ENCODE measurements around the gene UPK2. TPM values are rescaled to one million over a fixed set of nuclear protein-coding genes. Genes with fewer than 3 reads are reported as not detected.
"Not testable (repeated sequence)": the region's sequence is repeated elsewhere in the genome, so short reads cannot be mapped to it uniquely, and the experiment has no call there.

The UPK2 gene
- total and polyA plus RNA-seq, 2 donors, result 33.8 to 38.2 TPM

- no peaks in the 10 kb centered on the region for H3K4me1 ChIP-seq (ENCODE audit: insufficient read depth)
- no peaks in the 10 kb centered on the region for H3K36me3 ChIP-seq (ENCODE audit: insufficient read depth)
- no peak overlapping the region for H3K27ac ChIP-seq (ENCODE audit: low read depth)
- H3K4me3 ChIP-seq (ENCODE audit: low read depth, low read length), result no peak overlapping the region
- WGBS, result 70% methylated on average over 2 of the region's 2 CpGs
- DNase-seq (ENCODE audit: extremely low spot score), result no peak
Observed at GRCh38 chr11:118973985-118974384, 17.9 kb downstream of the UPK2 start.

GRCh38 chr11:118975771-118976709 is 19.9 kb downstream of the UPK2 start:
- H3K4me3 ChIP-seq (ENCODE audit: low read depth, low read length), result no peak overlapping the region
- 72% methylated on average over 15 of the region's 15 CpGs for WGBS
- no peaks in the 10 kb centered on the region for H3K36me3 ChIP-seq (ENCODE audit: insufficient read depth)
- no peak for DNase-seq (ENCODE audit: extremely low spot score)
- no peak overlapping the region for H3K27ac ChIP-seq (ENCODE audit: low read depth)
- no peaks in the 10 kb centered on the region for H3K4me1 ChIP-seq (ENCODE audit: insufficient read depth)

- Histone ChIP-seq H3K4me3 (ENCODE audit: low read depth, low read length) (no peak overlapping the region), H3K27ac (ENCODE audit: low read depth) (no peak overlapping the region), H3K4me1 (ENCODE audit: insufficient read depth) (no peaks in the 10 kb centered on the region), H3K36me3 (ENCODE audit: insufficient read depth) (no peaks in the 10 kb centered on the region)
- DNase-seq (ENCODE audit: extremely low spot score), result no peak
- 39% methylated on average over 9 of the region's 9 CpGs for WGBS
Observed at GRCh38 chr11:118979434-118979833, 23.3 kb downstream of the UPK2 start.

DNA sequence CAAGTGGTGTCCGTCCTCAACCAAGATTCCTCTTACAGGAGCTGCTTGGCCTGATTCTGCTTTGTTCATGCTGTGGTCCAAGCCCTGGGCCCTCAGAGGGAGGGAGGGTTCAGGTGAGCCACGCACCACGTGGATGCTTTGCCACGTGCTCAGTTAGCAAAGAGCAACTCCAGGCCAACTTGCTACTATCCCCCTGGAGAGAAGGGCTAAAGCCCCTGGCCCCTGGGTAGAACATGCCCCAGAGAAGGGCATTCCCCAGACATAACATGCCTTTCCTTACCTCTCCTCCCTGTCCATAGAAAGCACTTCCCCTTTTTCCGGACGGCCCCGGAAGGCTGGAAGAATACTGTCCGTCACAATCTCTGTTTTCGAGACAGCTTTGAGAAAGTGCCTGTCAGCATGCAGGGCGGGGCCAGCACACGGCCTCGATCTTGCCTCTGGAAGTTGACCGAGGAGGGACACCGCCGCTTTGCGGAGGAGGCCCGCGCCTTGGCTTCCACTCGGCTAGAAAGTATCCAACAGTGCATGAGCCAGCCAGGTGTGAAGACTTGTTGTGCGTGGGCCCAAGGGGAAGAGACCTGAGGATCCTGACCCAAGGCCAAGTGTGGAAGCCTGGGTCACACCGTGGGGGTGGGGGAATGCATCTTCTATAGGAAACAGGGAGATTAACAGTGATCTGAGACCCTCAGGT is 24.2 kb downstream of the UPK2 start:
- no peak for DNase-seq (ENCODE audit: extremely low spot score)
- H3K27ac ChIP-seq (ENCODE audit: low read depth), result no peak overlapping the region
- no peaks in the 10 kb centered on the region for H3K4me1 ChIP-seq (ENCODE audit: insufficient read depth)
- H3K4me3 ChIP-seq (ENCODE audit: low read depth, low read length), result no peak overlapping the region
- no peaks in the 10 kb centered on the region for H3K36me3 ChIP-seq (ENCODE audit: insufficient read depth)
- WGBS, result 29% methylated on average over 21 of the region's 21 CpGs

GRCh38 chr11:118984337-118984736 is 28.2 kb downstream of the UPK2 start:
- not testable (repeated sequence) for H3K4me3 ChIP-seq (ENCODE audit: low read depth, low read length); DNase-seq (ENCODE audit: extremely low spot score); H3K27ac ChIP-seq (ENCODE audit: low read depth); H3K36me3 ChIP-seq (ENCODE audit: insufficient read depth); H3K4me1 ChIP-seq (ENCODE audit: insufficient read depth)
- WGBS, result 69% methylated on average over 8 of the region's 8 CpGs

- no peaks in the 10 kb centered on the region for H3K36me3 ChIP-seq (ENCODE audit: insufficient read depth)
- H3K4me1 ChIP-seq (ENCODE audit: insufficient read depth), result no peaks in the 10 kb centered on the region
- WGBS, result 67% methylated on average over 2 of the region's 2 CpGs
- H3K27ac ChIP-seq (ENCODE audit: low read depth), result no peak overlapping the region
- no peak overlapping the region for H3K4me3 ChIP-seq (ENCODE audit: low read depth, low read length)
- DNase-seq (ENCODE audit: extremely low spot score), result no peak
Observed at GRCh38 chr11:118984825-118985224, 28.7 kb downstream of the UPK2 start.

DNA sequence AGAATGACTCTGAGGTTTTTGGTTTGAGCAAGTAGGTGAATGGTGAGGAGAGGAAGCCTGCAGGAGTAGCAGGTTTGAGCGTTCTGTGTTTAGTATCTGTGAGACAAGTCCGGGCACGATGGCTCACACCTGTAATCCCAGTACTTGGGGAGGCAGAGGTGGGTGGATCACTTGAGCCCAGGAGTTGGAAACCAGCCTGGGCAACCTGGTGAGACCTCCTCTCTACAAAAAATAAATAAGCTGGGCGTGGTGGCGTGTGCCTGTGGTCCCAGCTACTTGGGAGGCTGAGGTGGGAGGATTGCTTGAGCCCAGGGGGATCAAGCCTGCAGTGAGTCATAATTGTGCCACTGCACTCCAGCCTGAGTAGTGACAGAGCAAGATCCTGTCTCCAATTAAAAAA is 32.2 kb downstream of the UPK2 start:
- WGBS, result 85% methylated on average over 5 of the region's 5 CpGs
- H3K4me1 ChIP-seq (ENCODE audit: insufficient read depth), result no peaks in the 10 kb centered on the region
- H3K36me3 ChIP-seq (ENCODE audit: insufficient read depth), result no peaks in the 10 kb centered on the region
- no peak overlapping the region for H3K27ac ChIP-seq (ENCODE audit: low read depth)
- DNase-seq (ENCODE audit: extremely low spot score), result peak; percentile 45
- H3K4me3 ChIP-seq (ENCODE audit: low read depth, low read length), result no peak overlapping the region

DNA sequence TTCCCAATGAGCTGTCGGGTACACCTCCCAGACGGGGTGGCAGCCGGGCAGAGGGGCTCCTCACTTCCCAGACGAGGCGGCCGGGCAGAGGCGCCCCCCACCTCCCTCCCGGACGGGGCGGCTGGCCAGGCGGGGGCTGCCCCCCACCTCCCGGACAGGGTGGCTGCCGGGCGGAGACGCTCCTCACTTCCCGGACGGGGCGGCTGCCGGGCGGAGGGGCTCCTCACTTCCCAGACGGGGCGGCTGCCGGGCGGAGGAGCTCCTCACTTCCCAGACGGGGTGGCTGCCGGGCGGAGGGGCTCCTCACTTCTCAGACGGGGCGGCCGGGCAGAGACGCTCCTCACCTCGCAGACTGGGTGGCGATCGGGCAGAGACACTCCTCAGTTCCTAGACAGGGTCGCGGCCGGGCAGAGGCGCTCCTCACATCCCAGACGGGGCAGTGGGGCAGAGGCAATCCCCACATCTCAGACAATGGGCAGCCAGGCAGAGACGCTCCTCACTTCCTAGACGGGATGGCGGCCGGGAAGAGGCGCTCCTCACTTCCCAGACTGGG is 35.5 kb downstream of the UPK2 start:
- not testable (repeated sequence) for H3K36me3 ChIP-seq (ENCODE audit: insufficient read depth); H3K4me1 ChIP-seq (ENCODE audit: insufficient read depth); DNase-seq (ENCODE audit: extremely low spot score); H3K27ac ChIP-seq (ENCODE audit: low read depth); H3K4me3 ChIP-seq (ENCODE audit: low read depth, low read length)
- 97% methylated on average over 44 of the region's 44 CpGs for WGBS

DNA sequence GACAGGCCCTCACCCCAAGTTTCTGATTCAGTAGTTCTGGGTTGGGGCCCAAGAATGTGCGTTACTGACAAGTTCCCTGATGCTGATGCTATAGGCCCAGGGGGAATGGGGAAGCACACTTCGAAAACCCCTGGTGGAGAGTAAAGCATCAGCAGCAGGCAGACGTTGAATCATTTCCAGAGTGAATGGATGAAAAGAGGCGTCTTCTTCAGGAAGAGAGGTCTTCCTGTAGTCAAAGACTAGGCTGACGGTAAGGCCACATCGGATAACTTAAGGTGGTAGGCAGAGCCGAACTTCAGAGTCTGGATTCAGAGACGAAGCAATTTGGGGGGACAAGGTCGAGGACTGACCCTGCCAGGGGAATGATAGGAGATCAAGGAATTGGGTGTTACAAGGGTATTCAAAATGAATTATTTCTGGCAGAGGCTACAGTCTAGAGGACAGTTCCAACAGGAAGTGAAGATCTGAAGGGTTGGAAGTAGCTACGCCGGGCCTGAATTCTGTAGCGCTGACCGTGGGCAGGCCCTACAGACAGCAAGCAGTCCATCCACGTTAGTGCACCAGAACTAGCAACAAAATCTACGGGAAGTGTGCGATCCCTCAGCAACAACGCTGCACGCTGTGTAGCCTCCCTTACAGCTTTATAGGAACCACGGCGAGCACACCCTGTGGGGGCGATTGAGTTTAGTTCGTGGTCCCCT is 41.0 kb downstream of the UPK2 start:
- no peak for DNase-seq (ENCODE audit: extremely low spot score)
- no peak overlapping the region for H3K27ac ChIP-seq (ENCODE audit: low read depth)
- no peaks in the 10 kb centered on the region for H3K36me3 ChIP-seq (ENCODE audit: insufficient read depth)
- peak overlapping the region; percentile 73 for H3K4me3 ChIP-seq (ENCODE audit: low read depth, low read length)
- no peaks in the 10 kb centered on the region for H3K4me1 ChIP-seq (ENCODE audit: insufficient read depth)
- WGBS, result 15% methylated on average over 22 of the region's 22 CpGs

DNA sequence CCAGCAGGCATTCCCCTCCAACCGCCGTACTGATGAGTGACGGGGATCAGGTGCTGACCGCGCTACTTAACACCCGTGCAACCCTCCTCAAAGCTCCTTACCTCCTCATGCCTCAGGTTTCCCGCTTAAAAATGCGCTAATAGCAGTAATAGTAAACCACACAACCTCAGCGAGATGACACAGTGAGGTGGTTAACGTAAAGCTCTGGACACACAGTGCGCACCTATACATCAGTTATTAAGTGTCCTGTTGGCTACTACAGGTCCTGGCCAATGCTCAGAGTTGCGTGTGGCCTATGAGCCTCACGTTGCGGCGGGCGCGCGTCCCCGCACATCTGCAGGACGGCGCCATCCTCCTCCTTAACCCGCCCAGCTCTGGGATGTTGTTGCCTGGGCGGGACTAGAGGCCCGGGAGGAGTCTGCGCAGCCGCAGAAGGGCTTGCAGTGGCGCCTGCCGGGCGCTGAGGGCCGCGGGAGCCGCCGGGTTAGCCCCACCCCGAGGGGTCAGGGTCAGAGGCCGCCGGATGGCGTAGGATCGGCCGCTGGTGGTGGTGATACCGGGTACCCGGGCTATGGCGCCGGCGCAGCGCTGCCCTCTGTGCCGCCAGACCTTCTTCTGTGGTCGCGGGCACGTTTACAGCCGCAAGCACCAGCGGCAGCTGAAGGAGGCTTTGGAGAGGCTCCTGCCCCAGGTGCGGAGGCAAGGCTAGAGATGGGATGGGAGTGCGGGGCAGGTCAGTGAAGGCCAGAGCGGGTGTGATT is 41.7 kb downstream of the UPK2 start, which contains the start of gene CENATAC:
CENATAC (plus strand) TSS at position 512 of the 761 bp plus-strand sequence; CDS start at position 572, 60 bp downstream.
- Histone ChIP-seq H3K36me3 (ENCODE audit: insufficient read depth) (no peaks in the 10 kb centered on the region), H3K4me1 (ENCODE audit: insufficient read depth) (no peaks in the 10 kb centered on the region), H3K4me3 (ENCODE audit: low read depth, low read length) (peak within 1 kb of the TSS; percentile 73), H3K27ac (ENCODE audit: low read depth) (peak within 1 kb of the TSS; percentile 71)
- peak; percentile 48 for DNase-seq (ENCODE audit: extremely low spot score)
- WGBS, result under 1% methylated on average over 54 of the region's 54 CpGs

GRCh38 chr11:118998388-118998717 is 42.3 kb downstream of the UPK2 start:
- Histone ChIP-seq H3K36me3 (ENCODE audit: insufficient read depth) (no peaks in the 10 kb centered on the region), H3K27ac (ENCODE audit: low read depth) (peak overlapping the region; percentile 71), H3K4me3 (ENCODE audit: low read depth, low read length) (peak overlapping the region; percentile 73), H3K4me1 (ENCODE audit: insufficient read depth) (no peaks in the 10 kb centered on the region)
- 2% methylated on average over 19 of the region's 19 CpGs for WGBS
- DNase-seq (ENCODE audit: extremely low spot score), result no peak

GRCh38 chr11:118998822-118999221 is 42.7 kb downstream of the UPK2 start:
- WGBS, result 44% methylated on average over 6 of the region's 6 CpGs

GRCh38 chr11:119000906-119001305 is 44.8 kb downstream of the UPK2 start:
- WGBS, result 59% methylated on average over 1 of the region's 1 CpG
- no peak overlapping the region for H3K4me3 ChIP-seq (ENCODE audit: low read depth, low read length)
- no peak for DNase-seq (ENCODE audit: extremely low spot score)
- H3K36me3 ChIP-seq (ENCODE audit: insufficient read depth), result no peaks in the 10 kb centered on the region
- no peaks in the 10 kb centered on the region for H3K4me1 ChIP-seq (ENCODE audit: insufficient read depth)
- H3K27ac ChIP-seq (ENCODE audit: low read depth), result no peak overlapping the region

More at GRCh38 chr11:118998822-118999221, 42.7 kb downstream of the UPK2 start:
- H3K4me3 ChIP-seq (ENCODE audit: low read depth, low read length), result peak overlapping the region; percentile 73
- H3K27ac ChIP-seq (ENCODE audit: low read depth), result no peak overlapping the region
- H3K4me1 ChIP-seq (ENCODE audit: insufficient read depth), result no peaks in the 10 kb centered on the region
- no peaks in the 10 kb centered on the region for H3K36me3 ChIP-seq (ENCODE audit: insufficient read depth)
- no peak for DNase-seq (ENCODE audit: extremely low spot score)
